GM19397 (cell line): Measurements from ENCODE around the gene ANKLE1.

Experiments used
- ATAC-seq: cut with Tn5 transposase; IDR thresholded peaks from one replicate; pipeline ENCODE4 v1.9.1; 2021; ENCODE audit warnings: mild to moderate bottlenecking, moderate library complexity; ENCODE audit not compliant: unreplicated experiment

ANKLE1 gene

GRCh38 chr19:17281391-17282304 lies at the start of gene ANKLE1:
ANKLE1 (plus strand) TSS chr19:17281901; CDS start chr19:17281921, 20 bp downstream.
- peak; percentile 46 for ATAC-seq

GRCh38 chr19:17232258-17232657 lies 49.4 kb upstream of the ANKLE1 start:
- no peak for ATAC-seq

- peak; percentile 38 for ATAC-seq
Measured at GRCh38 chr19:17234911-17235299, 46.8 kb upstream of the ANKLE1 start.

- ATAC-seq, result peak; percentile 78
Measured at GRCh38 chr19:17235300-17235970, 46.3 kb upstream of the ANKLE1 start.

GRCh38 chr19:17235971-17236777 lies 45.5 kb upstream of the ANKLE1 start:
- peak; percentile 30 for ATAC-seq

- no peak for ATAC-seq
Measured at GRCh38 chr19:17236811-17237543, 44.7 kb upstream of the ANKLE1 start.

GRCh38 chr19:17237747-17238706 lies 43.7 kb upstream of the ANKLE1 start:
- ATAC-seq, result no peak

- no peak for ATAC-seq
Measured at GRCh38 chr19:17240062-17240752, 41.5 kb upstream of the ANKLE1 start.

GRCh38 chr19:17240826-17241399 lies 40.8 kb upstream of the ANKLE1 start:
- no peak for ATAC-seq

- no peak for ATAC-seq
Measured at GRCh38 chr19:17242431-17243208, 39.1 kb upstream of the ANKLE1 start.

GRCh38 chr19:17243211-17243829 lies 38.4 kb upstream of the ANKLE1 start:
- no peak for ATAC-seq

GRCh38 chr19:17243830-17244617 lies 37.7 kb upstream of the ANKLE1 start:
- no peak for ATAC-seq

GRCh38 chr19:17244618-17245534 lies 36.8 kb upstream of the ANKLE1 start:
- ATAC-seq, result peak; percentile 13

GRCh38 chr19:17245535-17245984 lies 36.1 kb upstream of the ANKLE1 start, which contains the start of gene NR2F6:
NR2F6 (minus strand) TSS chr19:17245919; CDS start chr19:17245220, 699 bp downstream.
- peak; percentile 25 for ATAC-seq
